HepG2 (cell line): ENCODE measurements around the gene KAZALD1. TPM values are rescaled to one million over a fixed set of nuclear protein-coding genes. Genes with fewer than 3 reads are reported as not detected.

Source experiments
- AHR ChIP-seq: IDR thresholded peaks from 2 replicates; pipeline ENCODE4 v1.6.1; 2018; ENCODE audit warnings: missing genetic modification reagents, missing compliant biosample characterization
- ERF ChIP-seq: IDR thresholded peaks from 2 replicates; pipeline ENCODE4 v1.6.1; 2018; ENCODE audit warnings: missing biosample characterization, missing genetic modification reagents
- FOXC1 ChIP-seq: sonication (generic); formaldehyde crosslinking; IDR thresholded peaks from 2 replicates; pipeline ENCODE4 v1.8.0; 2022; ENCODE audit warnings: mild to moderate bottlenecking, missing genetic modification reagents, borderline replicate concordance
- HOXD1 ChIP-seq: sonication (generic); formaldehyde crosslinking; IDR thresholded peaks from 2 replicates; pipeline ENCODE4 v1.5.0; 2020; ENCODE audit warnings: missing genetic modification reagents
- KDM2A ChIP-seq: sonication (generic); formaldehyde crosslinking; IDR thresholded peaks from 2 replicates; pipeline ENCODE4 v1.4.0; 2020; ENCODE audit warnings: low read depth, missing genetic modification reagents, borderline replicate concordance
- MAZ ChIP-seq, 2 experiments: sonication (generic) in 1 of 2; formaldehyde crosslinking in 1 of 2; IDR thresholded peaks; 2 replicates each; pipeline versions ENCODE4 v1.5.0 to v1.6.1; 2012 to 2020; ENCODE audit warnings: low read depth in 2 of 2, mild to moderate bottlenecking in 2 of 2, borderline replicate concordance in 1 of 2, improper control_type of control experiment in 1 of 2, low read length in 1 of 2, missing genetic modification reagents in 1 of 2, moderate library complexity in 1 of 2
- NFYC ChIP-seq: IDR thresholded peaks from 2 replicates; pipeline ENCODE4 v1.6.1; 2016; ENCODE audit warnings: missing genetic modification reagents, missing compliant biosample characterization
- PBX2 ChIP-seq: IDR thresholded peaks from 2 replicates; pipeline ENCODE4 v1.6.1; 2016; ENCODE audit warnings: control low read depth
- RBFOX2 ChIP-seq: fragments of 200-400 bp; formaldehyde crosslinking; IDR thresholded peaks from 2 replicates; pipeline ENCODE4 v1.6.1; 2017; ENCODE audit warnings: low read depth, mild to moderate bottlenecking, low read length
- SMC3 ChIP-seq: IDR thresholded peaks from 2 replicates; pipeline ENCODE4 v1.6.1; 2011; ENCODE audit warnings: low read length, improper control_type of control experiment
- UBTF ChIP-seq: sonication (generic); formaldehyde crosslinking; IDR thresholded peaks from 2 replicates; pipeline ENCODE4 v1.4.0; 2020; ENCODE audit warnings: mild to moderate bottlenecking, missing genetic modification reagents
- ZGPAT ChIP-seq: IDR thresholded peaks from 2 replicates; pipeline ENCODE4 v1.6.1; 2016; ENCODE audit warnings: mild to moderate bottlenecking
- ZNF280B ChIP-seq: sonication (generic); formaldehyde crosslinking; IDR thresholded peaks from 2 replicates; pipeline ENCODE4 v1.5.0; 2020; ENCODE audit warnings: missing genetic modification reagents, mild to moderate bottlenecking, borderline replicate concordance
- ZNF317 ChIP-seq: sonication (generic); formaldehyde crosslinking; IDR thresholded peaks from 2 replicates; pipeline ENCODE4 v1.5.0; 2020; ENCODE audit warnings: mild to moderate bottlenecking, missing genetic modification reagents
- ZNF772 ChIP-seq: sonication (generic); formaldehyde crosslinking; IDR thresholded peaks from 2 replicates; pipeline ENCODE4 v1.5.0; 2020; ENCODE audit warnings: mild to moderate bottlenecking, missing genetic modification reagents
- ZNF782 ChIP-seq: sonication (generic); formaldehyde crosslinking; IDR thresholded peaks from 2 replicates; pipeline ENCODE4 v1.4.0; 2020; ENCODE audit warnings: missing genetic modification reagents, mild to moderate bottlenecking, borderline replicate concordance
- ZSCAN31 ChIP-seq: sonication (generic); formaldehyde crosslinking; IDR thresholded peaks from 2 replicates; pipeline ENCODE4 v1.5.0; 2020; ENCODE audit warnings: low read depth, mild to moderate bottlenecking, missing genetic modification reagents
- polyA plus RNA-seq, 8 experiments: library from polyadenylated mRNA; depleted of rRNA in 3 of 8; stranded (reverse) in 7 of 8; unstranded in 1 of 8; fragments of >200 nt; fragmentation: Illumina TruSeq in 4 of 8; extraction: Trizol in 4 of 8; gene quantifications; 2 replicates each; pipeline versions ENCODE4 v1.2.1 to v1.2.3, GENCODE V29; 2011 to 2016; ENCODE audit warnings: low read depth in 4 of 8, missing spikeins in 1 of 8, mixed read lengths in 1 of 8; ENCODE audit not compliant: insufficient read depth in 1 of 8
- total RNA-seq, 5 experiments: library from RNA; depleted of rRNA; stranded (reverse); fragments of >200 nt; fragmentation: Illumina TruSeq; extraction: Trizol; gene quantifications; 2 replicates each; pipeline ENCODE4 v1.2.3, GENCODE V29; 2016; ENCODE audit warnings: low read depth in 1 of 5

The KAZALD1 gene
- total and polyA plus RNA-seq, 2 of the 13 experiments (the other 11 are each of a cell fraction or from before 2014, with no cell fraction given) = 16.7 to 27.7 TPM

- TF ChIP-seq UBTF (CRISPR knock-in tag) = 0 out of 2 replicates have a peak, but pooled peaks have one; percentile 47
- no peak for TF ChIP-seq AHR (CRISPR knock-in tag)
- 0 out of 2 replicates have a peak, but pooled peaks have one; percentile 24 for TF ChIP-seq ZGPAT (CRISPR knock-in tag)
- peak; percentile 96 for TF ChIP-seq NFYC (CRISPR knock-in tag)
- 0 out of 2 replicates have a peak, but pooled peaks have one; percentile 19 for TF ChIP-seq ZSCAN31 (CRISPR knock-in tag)
- 0 out of 2 replicates have a peak, but pooled peaks have one; percentile 35 for TF ChIP-seq ZNF317 (CRISPR knock-in tag)
- TF ChIP-seq FOXC1 (CRISPR knock-in tag) = 0 out of 2 replicates have a peak, but pooled peaks have one; percentile 27
- TF ChIP-seq ERF (CRISPR knock-in tag) = peak; percentile 30; the same call in 1 of the 2 replicates
- TF ChIP-seq PBX2 (CRISPR knock-in tag) = peak; percentile 97
- no peak for TF ChIP-seq SMC3
- 0 out of 2 replicates have a peak, but pooled peaks have one; percentile 4 for TF ChIP-seq ZNF782 (CRISPR knock-in tag)
- TF ChIP-seq MAZ (IDR thresholded peaks at IDR 0.05; ENCODE audit: borderline replicate concordance, low read depth, low read length) = no peak
- TF ChIP-seq MAZ (CRISPR knock-in tag; IDR thresholded peaks at IDR 0.05; ENCODE audit: low read depth) = 0 out of 2 replicates have a peak, but pooled peaks have one; percentile 18
- TF ChIP-seq ZNF772 (CRISPR knock-in tag) = peak; percentile 51; the same call in 1 of the 2 replicates
- TF ChIP-seq HOXD1 (CRISPR knock-in tag) = no peak
- TF ChIP-seq RBFOX2 = no peak
- 0 out of 2 replicates have a peak, but pooled peaks have one; percentile 41 for TF ChIP-seq ZNF280B (CRISPR knock-in tag)
- peak; percentile 18; the same call in 1 of the 2 replicates for TF ChIP-seq KDM2A (CRISPR knock-in tag)
These were observed 30.5 kb upstream of the KAZALD1 start, which contains the start of the genes PDZD7 and SFXN3 (continued) for GRCh38 chr10:101031128-101031795.
